DMS53 (cell line): ENCODE results near the gene COL6A2.
"Not testable (repeated sequence)": the region's sequence is repeated elsewhere in the genome, so short reads cannot be mapped to it uniquely, and the experiment has no call there.

ENCODE experiments used
- DNase-seq: peaks from one replicate; lab custom pipeline; 2025; lab: John Stamatoyannopoulos, UW

Gene COL6A2

GRCh38 chr21:46094401-46095082 is 3.4 kb upstream of the COL6A2 start:
- no peak for DNase-seq

- DNase-seq, result no peak
Measured at GRCh38 chr21:46095083-46095719, 2.7 kb upstream of the COL6A2 start.

GRCh38 chr21:46095814-46096595 is 1.9 kb upstream of the COL6A2 start:
- DNase-seq, result no peak

GRCh38 chr21:46096596-46097335 is 1.1 kb upstream of the COL6A2 start:
- no peak for DNase-seq

GRCh38 chr21:46098303-46099141 is 610 bp downstream of the COL6A2 start:
- no peak for DNase-seq

- DNase-seq, result no peak
Measured at GRCh38 chr21:46099476-46099875, 1.6 kb downstream of the COL6A2 start.

- DNase-seq, result no peak
Measured at GRCh38 chr21:46100020-46100419, 2.1 kb downstream of the COL6A2 start.

- DNase-seq, result no peak
Measured at GRCh38 chr21:46100426-46100825, 2.5 kb downstream of the COL6A2 start.

- no peak for DNase-seq
Measured at GRCh38 chr21:46100906-46101305, 3.0 kb downstream of the COL6A2 start.

- no peak for DNase-seq
Measured at GRCh38 chr21:46104104-46104503, 6.2 kb downstream of the COL6A2 start.

GRCh38 chr21:46107376-46107775 is 9.5 kb downstream of the COL6A2 start:
- DNase-seq, result not testable (repeated sequence)

GRCh38 chr21:46108827-46109312 is 11.0 kb downstream of the COL6A2 start:
- DNase-seq, result no peak

GRCh38 chr21:46109313-46110221 is 11.7 kb downstream of the COL6A2 start:
- no peak for DNase-seq

- no peak for DNase-seq
Measured at GRCh38 chr21:46110499-46111192, 12.7 kb downstream of the COL6A2 start.

- no peak for DNase-seq
Measured at GRCh38 chr21:46111193-46111571, 13.3 kb downstream of the COL6A2 start.

GRCh38 chr21:46111857-46112724 is 14.2 kb downstream of the COL6A2 start:
- DNase-seq, result no peak

GRCh38 chr21:46112725-46113215 is 14.9 kb downstream of the COL6A2 start:
- DNase-seq, result no peak

- DNase-seq, result no peak
Measured at GRCh38 chr21:46113497-46114176, 15.7 kb downstream of the COL6A2 start.
